GM18505 (cell line): ENCODE measurements around the gene BLOC1S3.
A peak's percentile ranks its signal among the peaks of the same experiment; 100 is the strongest.

Source experiments
- ATAC-seq: cut with Tn5 transposase; IDR thresholded peaks from one replicate; pipeline ENCODE4 v1.9.1; 2021; ENCODE audit not compliant: unreplicated experiment
- POLR2A ChIP-seq: IDR thresholded peaks from 4 replicates; pipeline ENCODE4 v1.6.1; 2011; ENCODE audit warnings: borderline replicate concordance; ENCODE audit not compliant: insufficient read depth, insufficient read length; ENCODE audit errors: extremely low read depth

BLOC1S3 gene

GRCh38 chr19:45172611-45173208, 5.9 kb upstream of the BLOC1S3 start:
- ATAC-seq, result no peak
- TF ChIP-seq POLR2A, result no peak

DNA sequence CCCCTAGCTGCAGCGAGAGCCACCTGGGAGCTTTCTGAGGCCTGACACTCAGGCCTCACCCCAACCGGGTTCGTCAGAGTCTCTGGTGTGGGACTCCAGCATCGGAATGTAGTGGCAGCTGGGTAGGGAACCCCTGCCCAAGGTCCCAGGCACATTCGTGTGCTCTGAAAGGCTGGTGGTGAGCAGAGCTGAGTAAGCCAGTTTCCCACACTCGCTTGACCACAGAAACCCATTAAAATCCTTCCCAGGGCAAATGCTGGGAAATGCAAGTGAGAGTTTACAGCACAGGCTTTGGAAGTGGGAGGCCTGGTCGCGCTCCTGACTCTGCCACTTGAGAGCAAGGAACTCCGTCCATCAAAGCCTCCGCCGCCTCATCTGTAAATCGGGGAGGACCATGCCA, 4.8 kb upstream of the BLOC1S3 start:
- TF ChIP-seq POLR2A, result no peak
- no peak for ATAC-seq

DNA sequence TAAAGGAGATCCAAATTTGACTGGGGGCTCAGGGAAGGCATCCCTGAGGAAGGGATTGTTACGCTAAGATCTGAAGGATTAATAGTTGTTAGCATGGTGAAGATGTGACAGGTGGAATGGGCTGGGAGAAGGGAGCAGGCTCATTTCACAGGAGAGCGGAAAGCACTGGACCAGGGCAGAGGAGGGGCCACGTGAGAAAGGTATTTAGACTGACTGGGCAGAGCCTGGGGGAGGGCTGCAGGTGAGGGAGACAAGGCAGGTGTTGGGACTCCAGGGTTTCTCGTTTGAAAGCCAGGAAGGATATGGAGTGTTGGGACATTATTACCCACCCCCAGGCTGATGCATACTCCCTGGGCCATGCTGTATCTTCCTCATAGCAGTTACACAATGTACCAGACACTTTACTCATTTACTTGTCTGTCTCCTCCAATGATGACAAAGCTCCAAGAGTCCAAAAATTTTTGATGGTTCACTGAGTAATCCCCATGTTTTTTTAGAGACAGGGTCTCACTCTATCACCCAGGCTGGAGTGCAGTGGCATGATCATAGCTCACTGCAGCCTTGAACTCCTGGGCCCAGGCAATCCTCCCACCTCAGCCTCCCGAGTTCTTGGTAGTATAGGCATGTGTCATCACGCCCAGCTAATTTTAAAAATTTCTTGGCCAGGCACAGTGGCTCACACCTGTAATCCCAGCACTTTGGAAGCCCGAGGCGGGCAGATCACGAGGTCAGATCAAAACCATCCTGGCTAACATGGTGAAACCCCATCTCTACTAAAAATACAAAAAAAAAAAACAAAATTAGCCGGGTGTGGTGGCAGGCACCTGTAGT, 2.9 kb upstream of the BLOC1S3 start:
- TF ChIP-seq POLR2A, result no peak
- no peak for ATAC-seq

DNA sequence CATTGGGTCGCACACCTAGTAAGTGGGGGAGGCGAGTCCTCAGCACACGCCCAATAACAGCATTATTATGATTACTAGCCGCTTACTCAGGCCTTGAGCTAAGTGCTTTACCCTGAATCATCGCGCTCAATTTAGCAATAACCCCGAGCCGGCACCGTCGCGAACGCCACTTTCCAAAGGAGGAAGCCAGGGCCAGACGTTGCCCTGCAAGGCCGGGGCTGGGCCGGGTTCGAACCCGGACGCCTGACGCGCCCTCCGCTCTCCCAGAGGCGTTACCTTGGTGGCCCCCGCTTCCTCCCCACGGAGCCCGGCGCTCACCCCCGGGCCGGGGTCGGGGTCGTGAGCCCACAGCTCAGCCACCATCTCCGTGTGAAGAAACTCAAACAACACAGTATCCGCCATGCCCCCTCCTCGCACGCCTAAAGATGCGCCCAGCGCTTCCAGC, 745 bp upstream of the BLOC1S3 start, which contains the start of gene TRAPPC6A:
Gene TRAPPC6A, minus strand, starts transcription at position 421 of the 445 bp plus-strand sequence. Its CDS starts 19 bp downstream, at position 402.
- peak; percentile 60 for TF ChIP-seq POLR2A
- no peak for ATAC-seq

- no peak for ATAC-seq
- TF ChIP-seq POLR2A, result peak; percentile 15
Observed at GRCh38 chr19:45179072-45179891, 698 bp downstream of the BLOC1S3 start.

DNA sequence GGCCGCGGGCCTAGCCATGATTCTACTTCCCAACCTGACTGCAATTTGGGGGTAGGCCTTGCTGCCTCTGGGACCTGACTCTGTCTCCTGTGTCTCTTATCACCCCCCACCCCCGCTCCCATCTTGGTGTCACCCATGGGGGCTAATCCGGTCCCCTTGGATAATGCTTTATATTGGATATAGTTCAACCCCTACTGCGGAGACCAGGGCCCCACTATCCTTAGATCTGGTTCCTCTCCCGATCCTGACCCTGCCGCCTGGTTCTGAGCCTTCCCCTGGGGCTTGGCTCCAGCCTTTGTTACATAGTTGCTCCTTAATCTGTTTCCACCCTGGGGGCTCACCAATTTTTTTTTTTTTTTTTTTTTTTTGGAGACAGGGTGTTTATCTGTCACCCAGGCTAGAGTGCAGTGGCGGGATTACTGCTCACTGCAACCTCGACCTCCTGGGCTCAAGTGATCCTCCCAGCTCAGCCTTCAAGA, 1.3 kb downstream of the BLOC1S3 start:
- ATAC-seq, result no peak

GRCh38 chr19:45180936-45181335, 2.4 kb downstream of the BLOC1S3 start:
- no peak for TF ChIP-seq POLR2A

More for the DNA sequence above, 1.3 kb downstream of the BLOC1S3 start:
- no peak for TF ChIP-seq POLR2A

GRCh38 chr19:45182758-45183157, 4.2 kb downstream of the BLOC1S3 start:
- no peak for TF ChIP-seq POLR2A
- ATAC-seq, result no peak

More at GRCh38 chr19:45180936-45181335, 2.4 kb downstream of the BLOC1S3 start:
- no peak for ATAC-seq

DNA sequence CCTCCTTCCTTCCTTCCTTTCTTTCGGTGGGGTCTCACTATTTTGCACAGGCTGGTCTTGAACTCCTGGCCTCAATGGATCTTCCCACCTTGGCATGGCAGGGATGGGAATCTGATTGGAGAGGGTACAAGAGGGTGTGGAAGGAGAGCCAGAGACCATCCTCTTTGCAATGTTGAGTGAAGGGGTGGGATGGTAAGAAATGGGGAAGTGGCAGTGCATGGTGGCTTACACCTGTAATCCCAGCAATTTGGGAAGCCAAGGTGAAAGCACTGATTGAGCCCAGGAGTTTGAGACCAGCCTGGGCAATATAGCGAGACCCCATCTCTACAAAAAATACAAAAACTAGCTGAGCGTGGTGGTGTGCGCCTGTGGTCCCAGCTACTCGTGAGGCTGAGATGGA, 5.5 kb downstream of the BLOC1S3 start:
- ATAC-seq, result no peak
- TF ChIP-seq POLR2A, result no peak

- no peak for ATAC-seq
- TF ChIP-seq POLR2A, result no peak
Observed at GRCh38 chr19:45186509-45187334, 8.1 kb downstream of the BLOC1S3 start.

DNA sequence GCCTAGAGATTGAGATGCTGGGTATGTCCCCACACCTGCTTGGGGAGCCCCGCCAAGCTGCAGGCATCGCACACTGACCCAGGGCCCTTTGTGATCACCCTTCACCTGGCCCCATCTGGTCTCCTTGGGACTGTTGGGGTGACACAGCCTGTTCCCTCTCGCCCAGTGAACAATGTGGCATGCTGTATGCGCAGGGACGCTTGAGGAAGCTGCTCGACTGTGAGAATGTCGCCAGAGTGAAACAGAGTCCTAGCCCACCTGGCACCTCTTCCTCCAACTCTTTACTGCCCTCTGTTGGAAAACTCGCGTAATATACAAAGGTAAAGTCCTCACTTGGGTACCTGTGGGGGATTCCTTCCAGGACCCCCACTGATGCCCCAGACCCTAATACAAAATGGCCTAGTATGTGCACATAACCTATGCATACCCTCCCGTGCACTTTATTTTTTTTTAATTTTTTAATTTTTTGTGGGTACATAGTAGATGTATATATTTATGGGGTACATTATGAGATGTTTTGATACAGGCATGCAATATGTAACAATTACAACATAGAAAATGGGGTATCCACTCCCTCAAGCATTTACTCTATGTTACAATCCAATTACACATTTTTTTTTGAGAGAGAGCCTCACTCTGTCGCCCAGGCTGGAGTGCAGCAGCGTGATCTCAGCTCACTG, 9.0 kb downstream of the BLOC1S3 start:
- no peak for ATAC-seq
- TF ChIP-seq POLR2A, result no peak

- TF ChIP-seq POLR2A, result no peak
- no peak for ATAC-seq
Observed at GRCh38 chr19:45189971-45190370, 11.4 kb downstream of the BLOC1S3 start.
